Fibroblast of lung (primary cell): ENCODE results near the gene HECW1. TPM values are rescaled to one million over a fixed set of nuclear protein-coding genes. Genes with fewer than 3 reads are reported as not detected.
A peak's percentile ranks its signal among the peaks of the same experiment; 100 is the strongest.

ENCODE experiments used
- DNase-seq, 2 donors: peaks; one replicate each; pipeline versions ENCODE4 v3.0.0 to v3.0.0-alpha.2; 2010; ENCODE audit warnings: low read depth in 2 of 2
- H2AFZ ChIP-seq: 2 replicates; pipeline ENCODE4 v1.5.1; 2012; ENCODE audit warnings: low read length, control low read depth, inconsistent platforms
- H3K27ac ChIP-seq: 2 replicates; pipeline ENCODE4 v1.5.1; 2011; ENCODE audit warnings: low read length, control low read depth; ENCODE audit not compliant: insufficient read depth
- H3K27me3 ChIP-seq: 2 replicates; pipeline ENCODE4 v1.5.1; 2011; ENCODE audit warnings: mild to moderate bottlenecking, low read length; ENCODE audit not compliant: control insufficient read depth, insufficient read depth
- H3K36me3 ChIP-seq: 2 replicates; pipeline ENCODE4 v1.5.1; 2011; ENCODE audit warnings: low read length; ENCODE audit not compliant: control insufficient read depth, insufficient read depth
- H3K4me1 ChIP-seq: 2 replicates; pipeline ENCODE4 v1.5.1; 2011; ENCODE audit warnings: low read length; ENCODE audit not compliant: control insufficient read depth, insufficient read depth; ENCODE audit errors: extremely low read depth
- H3K4me2 ChIP-seq: 2 replicates; pipeline ENCODE4 v1.5.1; 2011; ENCODE audit warnings: low read length, control low read depth; ENCODE audit not compliant: insufficient read depth; ENCODE audit errors: extremely low read depth
- H3K4me3 ChIP-seq, 4 experiments: fragments of 200-600 bp in 1 of 4; sonication (generic) in 1 of 4; replicated peaks in 1 of 4; 2 replicates each; pipeline ENCODE4 v1.5.1; 2011 to 2016; ENCODE audit warnings: low read length in 4 of 4, low read depth in 3 of 4, mild to moderate bottlenecking in 3 of 4, control low read depth in 2 of 4, inconsistent platforms in 1 of 4, mixed read lengths in 1 of 4; ENCODE audit not compliant: insufficient read depth in 1 of 4; ENCODE audit errors: control extremely low read depth in 1 of 4
- H3K79me2 ChIP-seq: 2 replicates; pipeline ENCODE4 v1.5.1; 2012; ENCODE audit warnings: mild to moderate bottlenecking, low read length, inconsistent platforms; ENCODE audit not compliant: control insufficient read depth, insufficient read depth
- H3K9ac ChIP-seq: 2 replicates; pipeline ENCODE4 v1.5.1; 2011; ENCODE audit warnings: mild to moderate bottlenecking, low read length, control low read depth; ENCODE audit not compliant: insufficient read depth
- H3K9me3 ChIP-seq: 2 replicates; pipeline ENCODE4 v1.5.1; 2012; ENCODE audit warnings: low read depth, low read length; ENCODE audit not compliant: control insufficient read depth, insufficient read depth
- H4K20me1 ChIP-seq: 2 replicates; pipeline ENCODE4 v1.5.1; 2011; ENCODE audit warnings: low read length; ENCODE audit not compliant: control insufficient read depth, insufficient read depth; ENCODE audit errors: extremely low read depth
- EZH2 ChIP-seq: IDR thresholded peaks from 2 replicates; pipeline ENCODE4 v1.5.1; 2012; ENCODE audit warnings: low read length, control low read depth, mild to moderate bottlenecking; ENCODE audit errors: missing control alignments
- polyA plus RNA-seq, 2 donors: library from polyadenylated mRNA; depleted of rRNA in 1 of 2; stranded (reverse) in 1 of 2; unstranded in 1 of 2; fragments of >200 nt; gene quantifications; 2 replicates each; pipeline ENCODE4 v1.2.1, GENCODE V29; 2011 to 2012; ENCODE audit warnings: missing spikeins in 1 of 2
- total RNA-seq: library from RNA; depleted of rRNA; stranded (reverse); fragments of >200 nt; gene quantifications from 2 replicates; pipeline ENCODE4 v1.2.1, GENCODE V29; 2014
- TF ChIP-seq, protein P1 (sequence below), 2 donors: IDR thresholded peaks in 1 of 2; conservative IDR thresholded peaks in 1 of 2; 1 replicate in 1 of 2; 2 replicates in 1 of 2; pipeline ENCODE4 v1.5.1; 2011 to 2012; ENCODE audit warnings: low read length in 2 of 2, control low read depth in 1 of 2, inconsistent platforms in 1 of 2, low read depth in 1 of 2, mild to moderate bottlenecking in 1 of 2

HECW1 gene
- total and polyA plus RNA-seq, 2 donors (not counting 1 experiment from before 2014, with no cell fraction given), result 1.1 to 6.1 TPM

DNA sequence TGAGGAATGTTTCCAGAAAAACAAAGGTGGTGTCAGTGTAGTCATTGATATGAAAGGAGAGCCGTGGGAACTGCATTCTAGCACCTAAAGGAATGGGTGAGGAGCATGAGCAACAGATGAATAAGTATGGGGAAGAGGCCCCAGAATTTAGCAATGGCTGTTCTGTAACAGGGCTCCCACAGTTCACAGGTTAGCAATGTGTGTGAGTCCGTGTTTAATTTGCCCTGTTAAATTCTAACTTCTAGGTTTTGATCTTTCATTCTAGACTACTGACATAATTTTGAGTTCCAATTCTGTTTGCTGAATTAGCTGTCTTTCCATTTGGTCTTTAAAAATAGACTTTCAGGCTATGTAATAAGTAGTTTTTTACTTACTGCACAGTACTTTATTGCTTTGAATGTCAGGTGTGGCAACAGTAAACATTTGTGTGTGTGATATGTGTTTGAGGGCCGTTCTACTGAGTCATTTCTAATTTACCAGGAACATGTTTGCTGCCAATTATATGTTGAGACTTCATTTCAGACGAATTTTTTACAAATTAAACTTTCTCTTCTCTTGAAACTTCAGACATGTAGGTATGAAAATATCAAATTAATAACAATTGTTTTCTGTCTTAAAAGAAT is 479.2 kb downstream of the HECW1 start:
- no peak overlapping the region for H3K9ac ChIP-seq
- no peaks in the 10 kb centered on the region for H3K27me3 ChIP-seq
- H3K27ac ChIP-seq, result peak overlapping the region; percentile 9
- H3K4me3 ChIP-seq, result no peak overlapping the region
- H3K4me1 ChIP-seq, result peaks cover 6% of the 10 kb centered on the region
- H3K9me3 ChIP-seq, result no peaks in the 10 kb centered on the region
- TF ChIP-seq EZH2, result no peak
- TF ChIP-seq, protein P1, sequence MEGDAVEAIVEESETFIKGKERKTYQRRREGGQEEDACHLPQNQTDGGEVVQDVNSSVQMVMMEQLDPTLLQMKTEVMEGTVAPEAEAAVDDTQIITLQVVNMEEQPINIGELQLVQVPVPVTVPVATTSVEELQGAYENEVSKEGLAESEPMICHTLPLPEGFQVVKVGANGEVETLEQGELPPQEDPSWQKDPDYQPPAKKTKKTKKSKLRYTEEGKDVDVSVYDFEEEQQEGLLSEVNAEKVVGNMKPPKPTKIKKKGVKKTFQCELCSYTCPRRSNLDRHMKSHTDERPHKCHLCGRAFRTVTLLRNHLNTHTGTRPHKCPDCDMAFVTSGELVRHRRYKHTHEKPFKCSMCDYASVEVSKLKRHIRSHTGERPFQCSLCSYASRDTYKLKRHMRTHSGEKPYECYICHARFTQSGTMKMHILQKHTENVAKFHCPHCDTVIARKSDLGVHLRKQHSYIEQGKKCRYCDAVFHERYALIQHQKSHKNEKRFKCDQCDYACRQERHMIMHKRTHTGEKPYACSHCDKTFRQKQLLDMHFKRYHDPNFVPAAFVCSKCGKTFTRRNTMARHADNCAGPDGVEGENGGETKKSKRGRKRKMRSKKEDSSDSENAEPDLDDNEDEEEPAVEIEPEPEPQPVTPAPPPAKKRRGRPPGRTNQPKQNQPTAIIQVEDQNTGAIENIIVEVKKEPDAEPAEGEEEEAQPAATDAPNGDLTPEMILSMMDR (conservative IDR thresholded peaks at IDR 0.05 in 1 of 2, IDR thresholded peaks at IDR 0.05 in 1 of 2; ENCODE audit: low read depth in 1 of 2, low read length in 2 of 2), result no peak
- peaks cover 98% of the 10 kb centered on the region for H3K79me2 ChIP-seq
- H3K36me3 ChIP-seq, result no peaks in the 10 kb centered on the region
- H3K4me2 ChIP-seq, result peak overlapping the region; percentile 57
- peak in 1 of 2 donors; percentile 64 for DNase-seq
- no peak overlapping the region for H2AFZ ChIP-seq
- H4K20me1 ChIP-seq, result peaks cover 12% of the 10 kb centered on the region

DNA sequence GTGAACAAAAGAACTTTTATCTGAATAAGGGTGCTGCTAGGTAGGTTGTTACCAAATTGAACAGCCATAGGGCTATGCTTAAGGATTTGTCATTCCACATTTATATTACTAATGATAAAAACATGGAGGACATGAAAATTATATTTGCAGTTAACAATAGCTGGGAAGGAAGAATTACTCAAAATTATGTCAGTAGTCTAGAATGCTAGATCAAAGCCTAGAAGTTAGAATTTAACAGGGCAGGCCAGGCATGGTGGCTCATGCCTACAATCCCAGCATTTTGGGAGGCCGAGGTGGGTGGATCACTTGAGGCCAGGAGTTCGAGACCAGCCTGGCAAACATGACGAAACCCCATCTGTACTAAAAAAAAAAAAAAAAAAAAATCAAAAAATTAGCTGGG is 479.9 kb downstream of the HECW1 start:
- peaks cover 11% of the 10 kb centered on the region for H4K20me1 ChIP-seq
- H2AFZ ChIP-seq, result no peak overlapping the region
- no peak overlapping the region for H3K4me2 ChIP-seq
- no peaks in the 10 kb centered on the region for H3K27me3 ChIP-seq
- no peak for TF ChIP-seq EZH2
- TF ChIP-seq, protein P1 (conservative IDR thresholded peaks at IDR 0.05 in 1 of 2, IDR thresholded peaks at IDR 0.05 in 1 of 2; ENCODE audit: low read depth in 1 of 2, low read length in 2 of 2), result no peak
- H3K9ac ChIP-seq, result no peak overlapping the region
- no peak overlapping the region for H3K4me3 ChIP-seq
- peaks cover 97% of the 10 kb centered on the region for H3K79me2 ChIP-seq
- H3K9me3 ChIP-seq, result no peaks in the 10 kb centered on the region
- DNase-seq, result no peak
- peaks cover 6% of the 10 kb centered on the region for H3K4me1 ChIP-seq
- H3K27ac ChIP-seq, result no peak overlapping the region
- H3K36me3 ChIP-seq, result peaks cover 1% of the 10 kb centered on the region

DNA sequence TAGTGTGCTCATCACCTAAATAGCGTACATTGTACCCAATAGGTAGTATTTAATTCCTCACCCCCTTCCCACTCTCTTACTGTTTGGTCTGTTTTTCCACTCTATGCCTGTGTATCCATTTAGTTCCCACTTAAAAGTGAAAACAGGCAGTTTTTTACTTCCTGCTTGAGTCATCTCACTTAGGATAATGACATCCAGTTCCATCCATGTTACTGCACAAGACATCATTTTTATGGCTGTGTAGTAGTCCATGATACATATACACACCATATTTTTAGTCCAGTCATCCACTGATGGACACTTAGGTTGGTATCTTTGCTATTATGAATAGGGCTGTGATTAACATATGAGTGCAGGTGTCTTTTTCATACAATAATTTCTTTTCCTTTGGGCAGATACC is 480.6 kb downstream of the HECW1 start:
- no peak for TF ChIP-seq EZH2
- TF ChIP-seq, protein P1 (conservative IDR thresholded peaks at IDR 0.05 in 1 of 2, IDR thresholded peaks at IDR 0.05 in 1 of 2; ENCODE audit: low read depth in 1 of 2, low read length in 2 of 2), result no peak
- peaks cover 9% of the 10 kb centered on the region for H4K20me1 ChIP-seq
- DNase-seq, result no peak
- no peak overlapping the region for H3K4me3 ChIP-seq
- H3K27ac ChIP-seq, result no peak overlapping the region
- H3K9me3 ChIP-seq, result no peaks in the 10 kb centered on the region
- H3K79me2 ChIP-seq, result peaks cover 92% of the 10 kb centered on the region
- peaks cover 3% of the 10 kb centered on the region for H3K36me3 ChIP-seq
- no peak overlapping the region for H2AFZ ChIP-seq
- H3K4me2 ChIP-seq, result no peak overlapping the region
- peaks cover 6% of the 10 kb centered on the region for H3K4me1 ChIP-seq
- H3K27me3 ChIP-seq, result no peaks in the 10 kb centered on the region
- no peak overlapping the region for H3K9ac ChIP-seq
